HEK293T (cell line): ENCODE results near the gene IGFBPL1.

Experiments
- CTCF ChIA-PET: fragments of 350-600 bp; formaldehyde crosslinking; extraction: SDS; loops from one replicate; lab custom pipeline; 2021; ENCODE audit warnings: antibody characterized with exemption, inconsistent platforms; lab: Yijun Ruan, JAX
- POLR2A ChIA-PET: fragments of 350-600 bp; formaldehyde crosslinking; extraction: SDS; loops from one replicate; lab custom pipeline; 2020; ENCODE audit warnings: antibody characterized with exemption, inconsistent platforms; lab: Yijun Ruan, JAX
- DNase-seq: peaks from one replicate; pipeline ENCODE4 v3.0.0; 2012; ENCODE audit warnings: mixed read lengths; ENCODE audit errors: extremely low spot score
- ARNT ChIP-seq: fragments of 450-650 bp; IDR thresholded peaks from 2 replicates; pipeline ENCODE4 v1.6.1; 2017; ENCODE audit warnings: mild to moderate bottlenecking
- BHLHE40 ChIP-seq: fragments of 450-650 bp; IDR thresholded peaks from 2 replicates; pipeline ENCODE4 v1.6.1; 2016; ENCODE audit warnings: mild to moderate bottlenecking, moderate library complexity, borderline replicate concordance
- CTBP1 ChIP-seq: fragments of 450-650 bp; IDR thresholded peaks from 2 replicates; pipeline ENCODE4 v1.6.1; 2016; ENCODE audit warnings: borderline replicate concordance
- ELF4 ChIP-seq: fragments of 450-650 bp; IDR thresholded peaks from 2 replicates; pipeline ENCODE4 v1.6.1; 2017; ENCODE audit warnings: antibody characterized with exemption
- FOXA1 ChIP-seq: fragments of 450-650 bp; IDR thresholded peaks from 2 replicates; pipeline ENCODE4 v1.6.1; 2016; ENCODE audit warnings: mild to moderate bottlenecking
- FOXK2 ChIP-seq: fragments of 450-650 bp; IDR thresholded peaks from 2 replicates; pipeline ENCODE4 v1.6.1; 2016; ENCODE audit warnings: mild to moderate bottlenecking
- FOXM1 ChIP-seq: fragments of 450-650 bp; IDR thresholded peaks from 2 replicates; pipeline ENCODE4 v1.6.1; 2017; ENCODE audit warnings: mild to moderate bottlenecking, borderline replicate concordance
- HDGF ChIP-seq: fragments of 450-650 bp; IDR thresholded peaks from 2 replicates; pipeline ENCODE4 v1.6.1; 2017; ENCODE audit warnings: antibody characterized with exemption, borderline replicate concordance
- L3MBTL2 ChIP-seq: fragments of 450-650 bp; conservative IDR thresholded peaks from 2 replicates; pipeline ENCODE4 v1.6.1; 2016; ENCODE audit warnings: mild to moderate bottlenecking
- LEF1 ChIP-seq: fragments of 450-650 bp; IDR thresholded peaks from 2 replicates; pipeline ENCODE4 v1.6.1; 2017; ENCODE audit warnings: mild to moderate bottlenecking, borderline replicate concordance
- NFRKB ChIP-seq: fragments of 450-650 bp; IDR thresholded peaks from 2 replicates; pipeline ENCODE4 v1.6.1; 2016; ENCODE audit warnings: mild to moderate bottlenecking, moderate library complexity
- SP1 ChIP-seq: fragments of 450-650 bp; IDR thresholded peaks from 2 replicates; pipeline ENCODE4 v1.6.1; 2017
- SUZ12 ChIP-seq: fragments of 450-650 bp; IDR thresholded peaks from 2 replicates; pipeline ENCODE4 v1.6.1; 2016; ENCODE audit warnings: mild to moderate bottlenecking
- TARDBP ChIP-seq: fragments of 450-650 bp; IDR thresholded peaks from 2 replicates; pipeline ENCODE4 v1.6.1; 2016
- ZNF384 ChIP-seq: fragments of 450-650 bp; IDR thresholded peaks from 2 replicates; pipeline ENCODE4 v1.6.1; 2016
- TF ChIP-seq, protein P1 (sequence below): fragments of 450-650 bp; IDR thresholded peaks from 2 replicates; pipeline ENCODE4 v1.6.1; 2016

Gene IGFBPL1

DNA sequence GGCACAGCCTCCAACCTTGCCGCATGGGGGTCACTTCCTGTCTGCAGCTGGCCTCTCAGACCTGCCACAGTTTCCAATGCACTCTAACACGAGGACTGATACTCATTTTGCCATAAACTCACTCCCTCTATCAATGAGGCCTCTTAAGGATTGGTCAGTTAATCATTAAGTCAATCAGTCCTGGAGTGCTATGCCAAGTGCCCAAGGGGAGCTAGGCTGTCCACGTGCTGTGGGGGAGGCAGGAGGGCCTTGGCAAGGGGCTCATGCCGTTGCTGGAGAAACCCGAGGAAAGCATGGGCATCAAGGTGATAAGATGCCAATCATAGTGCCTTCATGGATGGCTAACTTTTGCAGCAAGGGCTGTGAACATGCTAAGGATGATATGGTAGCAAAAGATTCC, 33.4 kb downstream of the IGFBPL1 start:
- no peak for DNase-seq
- TF ChIP-seq, protein P1, sequence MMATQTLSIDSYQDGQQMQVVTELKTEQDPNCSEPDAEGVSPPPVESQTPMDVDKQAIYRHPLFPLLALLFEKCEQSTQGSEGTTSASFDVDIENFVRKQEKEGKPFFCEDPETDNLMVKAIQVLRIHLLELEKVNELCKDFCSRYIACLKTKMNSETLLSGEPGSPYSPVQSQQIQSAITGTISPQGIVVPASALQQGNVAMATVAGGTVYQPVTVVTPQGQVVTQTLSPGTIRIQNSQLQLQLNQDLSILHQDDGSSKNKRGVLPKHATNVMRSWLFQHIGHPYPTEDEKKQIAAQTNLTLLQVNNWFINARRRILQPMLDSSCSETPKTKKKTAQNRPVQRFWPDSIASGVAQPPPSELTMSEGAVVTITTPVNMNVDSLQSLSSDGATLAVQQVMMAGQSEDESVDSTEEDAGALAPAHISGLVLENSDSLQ, result no peak
- TF ChIP-seq SUZ12, result no peak
- no peak for TF ChIP-seq ELF4
- TF ChIP-seq ZNF384, result no peak
- no peak for TF ChIP-seq HDGF
- no peak for TF ChIP-seq CTBP1
- TF ChIP-seq BHLHE40, result no peak
- no peak for TF ChIP-seq FOXK2
- no peak for TF ChIP-seq FOXA1
- TF ChIP-seq NFRKB, result no peak
- no peak for TF ChIP-seq L3MBTL2
- no peak for TF ChIP-seq TARDBP
- TF ChIP-seq ARNT, result no peak
- TF ChIP-seq FOXM1, result no peak
- TF ChIP-seq SP1, result no peak
- TF ChIP-seq LEF1, result no peak
- ChIA-PET POLR2A (no interaction called here), CTCF (no interaction called here)

DNA sequence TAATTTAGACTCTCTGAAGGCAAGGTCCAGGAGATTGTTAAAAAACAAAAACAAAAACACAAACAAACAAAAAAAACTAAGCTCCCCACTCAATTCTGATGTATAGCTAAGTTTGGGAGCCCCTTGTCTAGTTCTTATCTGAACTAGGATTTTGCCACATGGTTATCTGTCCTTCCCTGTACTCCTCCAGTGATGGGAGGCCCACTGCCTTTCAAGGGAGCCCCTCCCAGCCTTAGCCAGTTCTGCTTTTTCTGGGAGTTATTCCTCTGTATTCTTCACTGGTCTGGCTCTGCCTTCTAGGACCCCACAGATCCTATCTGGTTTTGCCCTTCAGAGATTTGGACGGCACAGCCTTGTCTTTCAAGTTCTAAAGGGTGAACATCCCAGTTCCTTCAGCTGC, 33.8 kb downstream of the IGFBPL1 start:
- ChIA-PET CTCF (no interaction called here), POLR2A (no interaction called here)
- no peak for DNase-seq
- no peak for TF ChIP-seq ARNT
- no peak for TF ChIP-seq FOXM1
- no peak for TF ChIP-seq L3MBTL2
- TF ChIP-seq FOXK2, result no peak
- TF ChIP-seq, protein P1, result no peak
- no peak for TF ChIP-seq FOXA1
- TF ChIP-seq SP1, result no peak
- TF ChIP-seq TARDBP, result no peak
- no peak for TF ChIP-seq CTBP1
- TF ChIP-seq BHLHE40, result no peak
- TF ChIP-seq ZNF384, result no peak
- TF ChIP-seq SUZ12, result no peak
- TF ChIP-seq HDGF, result no peak
- TF ChIP-seq NFRKB, result no peak
- no peak for TF ChIP-seq LEF1
- no peak for TF ChIP-seq ELF4

DNA sequence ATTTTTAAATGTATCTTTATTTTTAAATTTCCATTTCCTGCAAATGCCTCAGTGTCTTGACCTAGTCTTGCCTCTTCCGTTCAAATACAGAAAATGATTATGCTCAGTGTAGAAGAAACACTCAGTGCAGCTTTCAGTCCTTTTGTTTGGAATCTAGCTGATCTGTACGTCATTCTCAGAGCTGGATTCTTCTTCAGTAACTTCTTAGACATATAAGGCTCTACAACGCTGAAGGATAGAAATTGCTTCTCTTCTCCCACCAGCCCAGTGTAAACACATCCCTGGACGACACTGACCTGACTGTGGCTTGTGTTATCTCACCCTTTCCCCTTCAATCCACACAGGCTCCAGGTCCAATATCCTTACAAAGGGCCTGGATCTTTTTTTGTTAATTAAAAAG, 34.9 kb downstream of the IGFBPL1 start:
- CTCF ChIA-PET, result interaction anchor here (1.0 kb wide), 1 partner anchor 28 kb away, joined by 8 read pairs; no protein-coding TSS in a partner anchor
- no peak for DNase-seq
- TF ChIP-seq ZNF384, result no peak
- TF ChIP-seq ARNT, result no peak
- TF ChIP-seq, protein P1, result no peak
- no peak for TF ChIP-seq L3MBTL2
- no peak for TF ChIP-seq SP1
- TF ChIP-seq TARDBP, result no peak
- no peak for TF ChIP-seq NFRKB
- TF ChIP-seq HDGF, result no peak
- TF ChIP-seq ELF4, result no peak
- TF ChIP-seq LEF1, result no peak
- POLR2A ChIA-PET, result no interaction called here

DNA sequence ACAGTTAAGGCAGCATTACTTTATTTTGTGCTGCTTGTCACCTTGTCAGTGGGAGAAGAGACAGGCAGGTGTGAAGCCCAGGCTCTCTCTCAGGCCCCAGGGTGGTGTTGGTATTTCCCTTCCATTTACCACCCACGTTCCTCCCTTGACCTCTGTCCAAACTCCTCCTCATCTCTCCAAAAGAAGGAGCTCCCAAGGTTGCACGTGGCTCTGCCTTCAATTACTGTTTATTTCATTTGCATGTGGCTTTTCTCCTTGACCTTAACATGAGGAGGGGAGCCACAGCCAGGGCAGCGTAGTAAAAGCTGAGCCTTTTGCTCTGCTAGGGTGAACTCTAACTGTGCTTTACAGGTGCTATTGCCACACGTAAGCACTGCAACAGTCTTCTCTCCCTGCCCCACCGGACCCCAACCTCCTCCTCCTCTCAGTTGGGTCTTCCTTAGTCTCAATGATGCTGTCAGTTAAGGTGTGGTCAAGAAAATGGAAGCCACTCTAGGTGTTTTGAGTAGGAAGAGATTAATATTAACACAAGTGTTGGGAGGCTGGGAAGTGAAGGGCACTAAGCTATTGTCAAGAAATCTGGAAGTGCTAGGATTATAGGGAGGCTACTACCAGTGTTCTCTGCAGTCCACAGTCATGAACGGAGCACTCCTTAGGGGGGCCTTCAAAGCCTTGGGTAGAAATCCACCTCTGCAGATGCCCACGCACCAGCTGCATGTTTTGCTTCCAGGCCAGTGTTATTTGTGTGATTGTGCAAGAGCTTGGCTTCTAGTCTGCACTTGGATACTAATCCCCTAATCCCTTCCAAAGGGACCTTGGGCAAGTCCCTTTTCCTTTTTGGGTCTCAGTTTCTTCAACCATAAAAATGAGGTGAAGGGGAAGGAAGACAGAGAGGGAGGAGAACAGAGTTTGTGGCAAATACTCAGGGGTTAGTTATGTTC, 35.7 kb downstream of the IGFBPL1 start:
- ChIA-PET POLR2A (interaction anchor here (0.7 kb wide), 1 partner anchor 30 kb away, joined by 3 read pairs; no protein-coding TSS in a partner anchor), CTCF (no interaction called here)
- no peak for DNase-seq
- TF ChIP-seq ARNT, result no peak
- TF ChIP-seq NFRKB, result no peak

DNA sequence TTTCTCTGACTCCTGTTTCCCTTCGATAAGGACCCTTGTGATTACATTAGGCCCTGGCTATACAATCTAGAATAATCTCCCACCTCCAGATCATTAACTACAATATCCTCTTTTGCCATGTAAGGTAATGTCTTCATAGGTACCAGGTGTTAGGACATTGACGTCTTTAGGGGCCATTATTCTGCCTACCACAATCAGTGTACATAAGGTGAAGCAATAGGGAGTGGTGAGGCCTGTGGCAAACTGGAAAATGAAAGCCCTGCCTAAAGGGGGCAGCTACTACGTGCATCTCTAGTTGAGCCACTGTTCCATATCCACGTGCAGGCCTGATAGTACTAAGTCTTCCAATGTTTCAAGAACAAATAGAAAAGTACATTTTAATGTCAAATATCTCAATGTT, 36.5 kb downstream of the IGFBPL1 start:
- ChIA-PET POLR2A (no interaction called here), CTCF (no interaction called here)
- no peak for TF ChIP-seq CTBP1
- no peak for TF ChIP-seq BHLHE40
- TF ChIP-seq FOXM1, result no peak
- TF ChIP-seq FOXA1, result no peak
- TF ChIP-seq HDGF, result no peak
- TF ChIP-seq NFRKB, result no peak
- TF ChIP-seq ELF4, result no peak
- TF ChIP-seq ZNF384, result no peak
- TF ChIP-seq SUZ12, result no peak
- no peak for TF ChIP-seq LEF1
- TF ChIP-seq SP1, result no peak
- TF ChIP-seq L3MBTL2, result no peak
- TF ChIP-seq, protein P1, result no peak
- TF ChIP-seq FOXK2, result no peak
- no peak for TF ChIP-seq ARNT
- no peak for TF ChIP-seq TARDBP

DNA sequence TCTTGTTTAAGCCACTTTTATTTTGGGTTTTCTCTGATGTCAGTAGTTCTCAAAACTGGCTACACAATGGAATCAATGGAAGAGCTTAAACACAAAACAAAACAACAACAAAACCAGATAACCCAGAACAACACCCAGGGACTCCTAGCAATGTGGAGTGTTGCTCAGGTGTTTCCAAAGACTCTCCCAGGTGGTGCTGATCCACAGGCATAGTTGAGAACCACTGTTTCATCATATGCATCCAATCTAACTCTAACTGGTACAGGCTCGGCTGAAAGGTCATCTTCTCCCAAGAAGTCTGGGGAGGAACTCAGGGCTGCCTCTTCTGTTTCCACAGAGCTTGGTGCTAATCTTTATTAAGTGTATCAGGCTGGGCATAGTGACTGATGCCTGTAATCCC, 37.2 kb downstream of the IGFBPL1 start:
- DNase-seq, result no peak
- POLR2A ChIA-PET, result no interaction called here
- CTCF ChIA-PET, result no interaction called here
- TF ChIP-seq FOXM1 (no peak), FOXK2 (no peak), CTBP1 (no peak), ARNT (no peak)

More for the DNA sequence above, 36.5 kb downstream of the IGFBPL1 start:
- no peak for DNase-seq
